CD4-positive, alpha-beta memory T cell (primary cell): ENCODE measurements around the gene CORIN. TPM values are rescaled to one million over a fixed set of nuclear protein-coding genes. Genes with fewer than 3 reads are reported as not detected.

Source experiments
- CTCF ChIA-PET: fragments of 350-600 bp; sonication (Branson Sonifier 250); formaldehyde crosslinking; loops from one replicate; lab custom pipeline; 2021; ENCODE audit warnings: inconsistent platforms; ENCODE audit not compliant: partially characterized antibody; lab: Charles Lee
- POLR2A ChIA-PET: fragments of 350-600 bp; sonication (Branson Sonifier 250); formaldehyde crosslinking; loops from one replicate; lab custom pipeline; 2021; ENCODE audit not compliant: partially characterized antibody; lab: Charles Lee
- DNase-seq, 5 donors: peaks; one replicate each; pipeline versions ENCODE4 v3.0.0 to v3.0.0-alpha.2; 2020 to 2022; ENCODE audit warnings: mixed read lengths in 1 of 5
- H3K27ac ChIP-seq: one replicate; pipeline ENCODE4 v1.7.0; 2013; ENCODE audit warnings: low read depth, low read length
- H3K27me3 ChIP-seq: 2 replicates; pipeline ENCODE4 v1.7.0; 2013; ENCODE audit warnings: mild to moderate bottlenecking, low read length, moderate library complexity; ENCODE audit not compliant: insufficient read depth
- H3K36me3 ChIP-seq: 2 replicates; pipeline ENCODE4 v1.7.0; 2013; ENCODE audit warnings: mild to moderate bottlenecking, low read length, moderate library complexity; ENCODE audit not compliant: insufficient read depth
- H3K4me1 ChIP-seq: 2 replicates; pipeline ENCODE4 v1.7.0; 2013; ENCODE audit warnings: mild to moderate bottlenecking, low read length, moderate library complexity; ENCODE audit not compliant: insufficient read depth
- H3K4me3 ChIP-seq, 2 donors: one replicate each; pipeline ENCODE4 v1.7.0; 2013; ENCODE audit warnings: low read length in 2 of 2, mild to moderate bottlenecking in 1 of 2
- H3K9me3 ChIP-seq, 2 donors: one replicate each; pipeline ENCODE4 v1.7.0; 2013; ENCODE audit warnings: low read length in 2 of 2, control low read depth in 1 of 2; ENCODE audit not compliant: control insufficient read depth in 1 of 2
- H3K27ac Mint-ChIP-seq, 7 donors: one replicate each; pipeline ENCODE4 v1.8.0; 2020 to 2021; ENCODE audit warnings: mixed read lengths in 7 of 7, mild to moderate bottlenecking in 6 of 7, inconsistent platforms in 3 of 7, moderate library complexity in 3 of 7
- H3K27me3 Mint-ChIP-seq, 2 donors: one replicate each; pipeline ENCODE4 v1.8.0; 2020 to 2021; ENCODE audit warnings: mixed read lengths in 2 of 2
- H3K36me3 Mint-ChIP-seq, 2 donors: one replicate each; pipeline ENCODE4 v1.8.0; 2020 to 2021; ENCODE audit warnings: mixed read lengths in 2 of 2, inconsistent platforms in 1 of 2, mild to moderate bottlenecking in 1 of 2
- H3K4me1 Mint-ChIP-seq, 4 donors: one replicate each; pipeline ENCODE4 v1.8.0; 2020 to 2021; ENCODE audit warnings: mixed read lengths in 4 of 4, mild to moderate bottlenecking in 1 of 4
- H3K4me3 Mint-ChIP-seq, 8 donors: one replicate each; pipeline ENCODE4 v1.8.0; 2020 to 2021; ENCODE audit warnings: mixed read lengths in 8 of 8, mild to moderate bottlenecking in 7 of 8, moderate library complexity in 6 of 8, inconsistent platforms in 3 of 8
- H3K9me3 Mint-ChIP-seq, 8 donors: one replicate each; pipeline ENCODE4 v1.8.0; 2020 to 2021; ENCODE audit warnings: mixed read lengths in 8 of 8, mild to moderate bottlenecking in 5 of 8, inconsistent platforms in 3 of 8, moderate library complexity in 1 of 8
- intact Hi-C: fragments of 100-400 bp; cut with micrococcal nuclease; formaldehyde crosslinking; loops from one replicate; pipeline ENCODE4 v1.15.1; 2023
- polyA plus RNA-seq, 2 donors: library from polyadenylated mRNA; unstranded; fragments of 300-500 nt; fragmentation: Illumina TruSeq; gene quantifications; one replicate each; pipeline ENCODE4 v1.2.3, GENCODE V29; 2021
- total RNA-seq, 2 experiments: library from RNA; stranded (reverse); gene quantifications; one replicate each; pipeline ENCODE4 v1.2.3, GENCODE V29; 2021

The CORIN gene
- total and polyA plus RNA-seq, 4 experiments from 2014 or later: 0.30 to 1.1 (median 0.36) TPM; not detected in 1

- H3K27ac ChIP-seq: no peak overlapping the region
- no peak for DNase-seq
- peaks cover 0 to 1% of the 10 kb centered on the region in 2 donors for H3K27me3 Mint-ChIP-seq
- H3K4me1 ChIP-seq: no peaks in the 10 kb centered on the region
- H3K4me1 Mint-ChIP-seq: no peaks in the 10 kb centered on the region
- H3K36me3 Mint-ChIP-seq: no peaks in the 10 kb centered on the region
- no peaks in the 10 kb centered on the region for H3K27me3 ChIP-seq
- ChIA-PET POLR2A (no interaction called here), CTCF (no interaction called here)
- intact Hi-C loops: no loop called here
- H3K9me3 ChIP-seq: no peaks in the 10 kb centered on the region
- no peak overlapping the region for H3K4me3 Mint-ChIP-seq
- H3K9me3 Mint-ChIP-seq: peaks cover 0 to 3% (median 0%) of the 10 kb centered on the region in 8 donors
- H3K4me3 ChIP-seq: no peak overlapping the region
- H3K36me3 ChIP-seq: no peaks in the 10 kb centered on the region
- no peak overlapping the region for H3K27ac Mint-ChIP-seq
Measured at GRCh38 chr4:47598320-47598719, 239.5 kb downstream of the CORIN start.

GRCh38 chr4:47597696-47598095, 240.2 kb downstream of the CORIN start:
- POLR2A ChIA-PET: no interaction called here
- intact Hi-C loops: no loop called here

GRCh38 chr4:47590325-47590724, 247.5 kb downstream of the CORIN start:
- Mint-ChIP-seq H3K27me3 (no peaks in the 10 kb centered on the region), H3K4me1 (no peaks in the 10 kb centered on the region), H3K36me3 (peaks cover 10 to 39% of the 10 kb centered on the region in 2 donors), H3K9me3 (peaks cover 0 to 13% (median 4%) of the 10 kb centered on the region in 8 donors), H3K4me3 (no peak overlapping the region), H3K27ac (no peak overlapping the region)
- Histone ChIP-seq H3K27ac (no peak overlapping the region), H3K4me3 (no peak overlapping the region), H3K9me3 (no peaks in the 10 kb centered on the region), H3K36me3 (no peaks in the 10 kb centered on the region), H3K4me1 (no peaks in the 10 kb centered on the region), H3K27me3 (no peaks in the 10 kb centered on the region)
- CTCF ChIA-PET: no interaction called here
- POLR2A ChIA-PET: no interaction called here
- intact Hi-C loops: no loop called here
- DNase-seq: no peak

More at GRCh38 chr4:47597696-47598095, 240.2 kb downstream of the CORIN start:
- Mint-ChIP-seq H3K27me3 (peaks cover 0 to 1% of the 10 kb centered on the region in 2 donors), H3K27ac (no peak overlapping the region), H3K4me1 (no peaks in the 10 kb centered on the region), H3K36me3 (no peaks in the 10 kb centered on the region), H3K4me3 (no peak overlapping the region), H3K9me3 (peaks cover 0 to 3% (median 0%) of the 10 kb centered on the region in 8 donors)
- Histone ChIP-seq H3K27ac (no peak overlapping the region), H3K27me3 (no peaks in the 10 kb centered on the region), H3K4me1 (no peaks in the 10 kb centered on the region), H3K36me3 (no peaks in the 10 kb centered on the region), H3K9me3 (no peaks in the 10 kb centered on the region), H3K4me3 (no peak overlapping the region)
- CTCF ChIA-PET: interaction anchor here (1.3 kb wide), 1 partner anchor 16 kb away, joined by 3 read pairs; no protein-coding TSS in a partner anchor
- no peak for DNase-seq

- peaks cover 11 to 25% of the 10 kb centered on the region in 2 donors for H3K36me3 Mint-ChIP-seq
- no peaks in the 10 kb centered on the region for H3K36me3 ChIP-seq
Measured at GRCh38 chr4:47579235-47579634, 258.6 kb downstream of the CORIN start.

GRCh38 chr4:47577779-47578553, 259.9 kb downstream of the CORIN start:
- Mint-ChIP-seq H3K4me3 (no peak overlapping the region), H3K27ac (no peak overlapping the region), H3K9me3 (no peaks in the 10 kb centered on the region), H3K36me3 (peaks cover 11 to 25% of the 10 kb centered on the region in 2 donors), H3K27me3 (peaks cover 0 to 2% of the 10 kb centered on the region in 2 donors), H3K4me1 (no peaks in the 10 kb centered on the region)
- H3K4me1 ChIP-seq: no peaks in the 10 kb centered on the region
- POLR2A ChIA-PET: no interaction called here
- intact Hi-C loops: no loop called here
- H3K27me3 ChIP-seq: no peaks in the 10 kb centered on the region
- H3K4me3 ChIP-seq: no peak overlapping the region
- H3K36me3 ChIP-seq: no peaks in the 10 kb centered on the region
- H3K27ac ChIP-seq: no peak overlapping the region
- CTCF ChIA-PET: no interaction called here
- no peak for DNase-seq
- no peaks in the 10 kb centered on the region for H3K9me3 ChIP-seq

More at GRCh38 chr4:47579235-47579634, 258.6 kb downstream of the CORIN start:
- peaks cover 0 to 2% of the 10 kb centered on the region in 2 donors for H3K27me3 Mint-ChIP-seq
- DNase-seq: no peak
- Histone ChIP-seq H3K27ac (no peak overlapping the region), H3K4me1 (no peaks in the 10 kb centered on the region), H3K9me3 (no peaks in the 10 kb centered on the region), H3K4me3 (no peak overlapping the region), H3K27me3 (no peaks in the 10 kb centered on the region)
- no peaks in the 10 kb centered on the region for H3K4me1 Mint-ChIP-seq
- ChIA-PET CTCF (interaction anchor here (1.4 kb wide), 1 partner anchor 16 kb away, joined by 3 read pairs; no protein-coding TSS in a partner anchor), POLR2A (no interaction called here)
- no peak overlapping the region for H3K4me3 Mint-ChIP-seq
- no peak overlapping the region for H3K27ac Mint-ChIP-seq
- H3K9me3 Mint-ChIP-seq: no peaks in the 10 kb centered on the region
- intact Hi-C loops: no loop called here

- H3K4me3 ChIP-seq: no peak overlapping the region
- H3K9me3 ChIP-seq: no peaks in the 10 kb centered on the region
- Mint-ChIP-seq H3K4me3 (no peak overlapping the region), H3K4me1 (no peaks in the 10 kb centered on the region), H3K9me3 (no peaks in the 10 kb centered on the region), H3K36me3 (peaks cover 7 to 16% of the 10 kb centered on the region in 2 donors), H3K27me3 (no peaks in the 10 kb centered on the region), H3K27ac (no peak overlapping the region)
- H3K36me3 ChIP-seq: no peaks in the 10 kb centered on the region
- CTCF ChIA-PET: interaction anchor here (0.6 to 3.4 kb wide), 3 partner anchors 9 to 361 kb away, joined by 3 to 11 read pairs (median 8); partner anchors contain the start of gene COMMD8
- POLR2A ChIA-PET: no interaction called here
- H3K4me1 ChIP-seq: no peaks in the 10 kb centered on the region
- no peak overlapping the region for H3K27ac ChIP-seq
- H3K27me3 ChIP-seq: no peaks in the 10 kb centered on the region
- no peak for DNase-seq
- intact Hi-C loops: no loop called here
Measured at GRCh38 chr4:47572981-47573380, 264.9 kb downstream of the CORIN start.

GRCh38 chr4:47570816-47571215, 267.1 kb downstream of the CORIN start:
- H3K4me1 ChIP-seq: no peaks in the 10 kb centered on the region
- Mint-ChIP-seq H3K9me3 (no peaks in the 10 kb centered on the region), H3K4me3 (no peak overlapping the region), H3K36me3 (peaks cover 1 to 12% of the 10 kb centered on the region in 2 donors), H3K27ac (peak overlapping the region in 1 of 7 donors; percentile 51), H3K27me3 (no peaks in the 10 kb centered on the region), H3K4me1 (no peaks in the 10 kb centered on the region)
- CTCF ChIA-PET: interaction anchor here (1.0 to 2.9 kb wide), 2 partner anchors 78 to 108 kb away, joined by 3 to 8 read pairs; partner anchors contain the start of gene COMMD8
- no peaks in the 10 kb centered on the region for H3K27me3 ChIP-seq
- no peak overlapping the region for H3K27ac ChIP-seq
- POLR2A ChIA-PET: no interaction called here
- DNase-seq: no peak
- intact Hi-C loops: no loop called here
- H3K4me3 ChIP-seq: no peak overlapping the region
- no peaks in the 10 kb centered on the region for H3K36me3 ChIP-seq
- H3K9me3 ChIP-seq: no peaks in the 10 kb centered on the region
